HG03066 (cell line): Measurements from ENCODE around the gene HAUS7.

Experiments used
- ATAC-seq: cut with Tn5 transposase; IDR thresholded peaks from one replicate; pipeline ENCODE4 v1.9.1; 2021; ENCODE audit warnings: low read depth; ENCODE audit not compliant: unreplicated experiment

Gene HAUS7

GRCh38 chrX:153500676-153501280 lies 30.4 kb upstream of the HAUS7 start:
- no peak for ATAC-seq

- ATAC-seq = no peak
Observed at GRCh38 chrX:153499876-153500275, 29.5 kb upstream of the HAUS7 start.

GRCh38 chrX:153499341-153499740 lies 29.0 kb upstream of the HAUS7 start:
- no peak for ATAC-seq

GRCh38 chrX:153498453-153498852 lies 28.1 kb upstream of the HAUS7 start:
- no peak for ATAC-seq

GRCh38 chrX:153496590-153496959 lies 26.2 kb upstream of the HAUS7 start:
- no peak for ATAC-seq

GRCh38 chrX:153495903-153496589 lies 25.7 kb upstream of the HAUS7 start:
- ATAC-seq = no peak

- no peak for ATAC-seq
Observed at GRCh38 chrX:153495362-153495751, 25.0 kb upstream of the HAUS7 start.

- no peak for ATAC-seq
Observed at GRCh38 chrX:153494541-153495361, 24.4 kb upstream of the HAUS7 start, which contains the start of gene BGN. Gene BGN, plus strand, starts transcription at chrX:153494980. Its CDS starts 9,652 bp downstream, at chrX:153504632.

- no peak for ATAC-seq
Observed at GRCh38 chrX:153494061-153494460, 23.7 kb upstream of the HAUS7 start.

- no peak for ATAC-seq
Observed at GRCh38 chrX:153493085-153493484, 22.7 kb upstream of the HAUS7 start.

GRCh38 chrX:153492543-153492942 lies 22.2 kb upstream of the HAUS7 start:
- no peak for ATAC-seq

- no peak for ATAC-seq
Observed at GRCh38 chrX:153491918-153492317, 21.5 kb upstream of the HAUS7 start.

GRCh38 chrX:153491351-153491914 lies 21.1 kb upstream of the HAUS7 start:
- ATAC-seq = no peak

GRCh38 chrX:153490217-153490930 lies 20.0 kb upstream of the HAUS7 start:
- no peak for ATAC-seq

GRCh38 chrX:153488231-153488914 lies 18.0 kb upstream of the HAUS7 start:
- no peak for ATAC-seq

GRCh38 chrX:153487590-153488071 lies 17.3 kb upstream of the HAUS7 start:
- no peak for ATAC-seq

- no peak for ATAC-seq
Observed at GRCh38 chrX:153486171-153486570, 15.8 kb upstream of the HAUS7 start.

GRCh38 chrX:153485396-153486080 lies 15.2 kb upstream of the HAUS7 start:
- ATAC-seq = no peak

GRCh38 chrX:153482376-153483015 lies 12.1 kb upstream of the HAUS7 start:
- no peak for ATAC-seq
